RPMI8226 (cell line): ENCODE measurements around the gene RAG2.
A peak's percentile ranks its signal among the peaks of the same experiment; 100 is the strongest.
"Not testable (repeated sequence)": the region's sequence is repeated elsewhere in the genome, so short reads cannot be mapped to it uniquely, and the experiment has no call there.

Source experiments
- DNase-seq: peaks from one replicate; pipeline ENCODE4 v3.0.0-alpha.2; 2015

Gene RAG2

DNA sequence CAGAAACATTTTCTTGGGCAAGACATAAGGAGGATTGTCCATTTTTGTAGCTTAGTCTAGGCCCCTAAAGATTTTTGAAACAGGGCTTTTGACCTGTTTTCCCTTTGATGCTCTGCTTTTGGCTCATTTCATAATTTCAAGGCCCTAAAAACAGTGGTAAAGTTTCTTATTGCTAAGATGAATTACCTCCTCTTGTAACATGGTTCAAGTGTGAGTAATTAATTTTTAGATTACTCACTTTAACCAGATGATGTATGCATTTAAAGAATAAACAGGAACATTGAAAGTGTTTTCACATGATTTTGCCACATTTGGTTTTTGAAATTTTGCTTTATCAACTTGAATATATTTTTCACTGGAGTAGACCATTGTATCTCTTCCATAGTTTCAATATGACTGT, 1.2 kb downstream of the RAG2 start:
- no peak for DNase-seq

DNA sequence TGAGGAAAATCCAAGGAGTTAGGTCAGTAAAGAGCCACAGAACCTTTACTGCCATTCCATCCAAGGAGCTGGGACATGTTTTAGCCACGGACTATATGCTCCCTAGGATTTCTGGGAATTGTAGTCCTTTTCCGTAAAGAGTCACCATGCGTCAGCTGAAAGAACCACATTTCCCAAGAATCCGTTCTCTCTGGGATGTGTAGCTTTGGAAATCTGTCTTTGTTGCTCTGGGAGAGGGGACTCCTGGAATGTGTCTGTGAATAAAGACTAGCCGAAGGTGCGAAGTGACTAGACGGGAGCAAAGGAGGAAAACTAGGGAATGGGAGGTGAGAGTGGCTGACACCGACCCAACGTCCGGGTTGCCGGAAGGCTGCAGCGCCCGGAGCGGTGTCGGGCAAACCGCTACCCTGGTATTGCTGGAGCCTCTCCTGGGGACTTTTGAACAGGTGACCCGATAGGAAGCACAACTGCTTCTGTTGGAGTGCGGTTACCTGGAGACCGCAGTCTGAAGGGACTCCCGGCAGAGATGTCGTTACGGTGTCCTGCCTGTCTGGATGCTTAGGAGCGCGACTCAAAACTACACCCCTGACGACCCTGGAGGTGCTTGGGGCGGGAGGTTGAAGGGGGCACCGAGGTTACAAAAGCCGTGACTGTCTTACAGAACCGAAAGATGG, 3.6 kb downstream of the RAG2 start, which contains the start of gene IFTAP:
TSS of gene IFTAP (plus strand) at position 187 of the 674 bp plus-strand sequence. CDS start 15,602 bp downstream, outside the sequence.
- DNase-seq, result peak; percentile 68

DNA sequence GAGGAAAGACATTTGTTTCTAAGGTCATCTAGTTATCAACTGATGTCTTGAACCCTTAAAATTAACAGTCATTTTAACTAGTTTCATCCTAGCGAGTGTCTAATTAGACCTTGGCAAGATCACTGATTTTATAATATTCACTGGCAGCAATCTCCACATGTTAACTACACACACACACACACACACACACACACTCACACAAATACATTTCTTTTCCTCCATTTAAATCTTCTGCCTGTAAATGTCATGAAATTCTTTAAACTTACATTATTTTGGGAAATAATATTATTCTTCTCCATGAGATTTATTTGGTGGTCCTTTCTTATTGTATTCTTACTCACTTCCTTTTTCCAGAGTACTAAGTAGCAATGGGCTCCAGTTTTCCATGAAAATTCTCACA, 6.6 kb downstream of the RAG2 start:
- no peak for DNase-seq

DNA sequence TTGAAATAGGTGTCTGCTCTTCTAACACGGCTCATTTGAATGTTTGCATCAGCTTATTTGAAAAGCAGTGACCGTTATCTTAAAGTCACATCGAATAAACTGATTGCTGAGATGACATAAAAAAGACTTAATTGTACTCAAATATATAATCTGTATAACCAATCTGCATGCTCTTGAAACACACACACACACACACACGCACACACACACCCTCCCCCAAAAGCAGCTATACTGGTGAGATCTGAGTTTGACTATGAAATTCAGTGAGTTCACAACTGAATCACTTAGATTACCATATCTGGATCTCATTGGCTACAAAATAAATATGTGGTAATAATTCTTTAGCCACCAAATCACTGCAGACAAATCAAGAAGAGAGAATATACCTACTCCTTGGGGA, 7.5 kb downstream of the RAG2 start:
- DNase-seq, result no peak

DNA sequence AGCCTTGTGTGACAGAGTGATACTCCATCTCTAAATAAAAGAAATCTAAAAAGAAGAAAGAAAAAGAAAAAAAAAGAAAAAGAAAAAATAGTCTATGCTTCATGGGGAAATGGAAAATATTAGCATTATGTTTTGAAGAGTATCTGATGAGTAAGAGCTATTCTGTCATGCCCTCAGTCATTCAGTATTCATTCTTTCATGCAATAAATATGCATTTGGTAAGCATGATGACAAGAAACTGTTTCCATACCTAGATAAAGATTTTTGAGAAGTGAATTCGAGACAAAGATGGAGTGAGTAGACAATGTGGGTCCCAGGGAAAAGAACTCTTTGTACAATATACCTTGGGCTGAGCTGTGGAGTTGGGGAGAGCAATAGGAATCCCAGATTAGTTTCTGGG, 9.9 kb downstream of the RAG2 start:
- no peak for DNase-seq

DNA sequence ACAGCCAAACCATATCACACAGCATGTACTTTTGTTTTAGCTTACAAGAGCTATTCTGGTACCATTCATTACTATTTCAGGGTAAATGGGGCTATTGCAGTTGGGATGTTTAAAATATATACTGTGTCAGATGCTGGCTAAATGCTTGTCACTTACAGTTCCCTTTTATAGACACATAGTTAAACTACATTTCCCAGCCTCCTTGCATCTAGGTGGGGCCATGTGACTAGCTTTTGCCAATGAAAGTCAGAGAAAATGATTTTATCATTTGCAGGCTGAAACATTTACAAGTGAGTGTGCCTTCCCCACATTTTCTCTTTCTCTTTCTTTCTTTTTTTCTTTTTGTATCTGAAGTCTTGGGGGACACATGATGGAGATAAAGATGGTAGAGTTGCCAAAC, 11.5 kb downstream of the RAG2 start:
- no peak for DNase-seq

DNA sequence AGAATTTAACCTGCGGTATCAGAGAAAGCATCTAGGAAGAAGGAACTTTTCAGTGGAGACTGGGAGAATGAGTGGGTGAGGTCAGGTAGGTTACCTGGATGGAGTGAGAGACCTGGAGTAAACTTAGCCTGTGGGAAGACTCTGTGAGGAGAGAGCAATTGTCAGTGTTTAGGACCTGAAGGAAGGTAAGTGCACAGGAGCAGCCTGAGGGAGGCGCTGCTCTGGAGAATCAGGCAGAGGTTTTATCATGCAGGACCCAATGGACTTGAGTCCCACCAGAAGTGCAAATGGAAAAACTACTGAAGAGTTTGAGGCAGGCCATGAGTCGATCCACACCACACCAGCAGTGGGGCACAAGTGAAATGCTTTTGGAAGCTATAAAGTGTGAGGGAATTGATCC, 14.4 kb downstream of the RAG2 start:
- no peak for DNase-seq

DNA sequence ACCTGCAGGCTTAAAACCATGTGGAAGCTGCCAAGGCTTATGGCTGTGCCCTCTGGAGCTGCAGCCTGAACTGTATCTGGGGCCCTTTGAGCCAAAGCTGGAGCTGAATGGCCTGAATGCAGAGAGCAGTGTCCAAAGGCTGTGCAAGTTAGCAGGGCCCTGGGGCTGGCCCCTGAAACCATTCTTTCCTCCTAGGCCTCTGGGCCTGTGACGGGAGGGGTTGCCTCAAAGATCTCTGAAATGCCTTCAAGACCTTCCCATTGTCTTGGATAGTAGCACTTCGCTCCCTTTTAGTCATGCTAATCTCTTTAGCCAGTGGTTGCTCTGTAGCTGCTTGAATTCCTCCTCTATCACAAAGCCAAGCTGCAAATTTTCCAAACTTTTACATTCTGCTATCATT, 16.5 kb downstream of the RAG2 start:
- DNase-seq, result no peak

DNA sequence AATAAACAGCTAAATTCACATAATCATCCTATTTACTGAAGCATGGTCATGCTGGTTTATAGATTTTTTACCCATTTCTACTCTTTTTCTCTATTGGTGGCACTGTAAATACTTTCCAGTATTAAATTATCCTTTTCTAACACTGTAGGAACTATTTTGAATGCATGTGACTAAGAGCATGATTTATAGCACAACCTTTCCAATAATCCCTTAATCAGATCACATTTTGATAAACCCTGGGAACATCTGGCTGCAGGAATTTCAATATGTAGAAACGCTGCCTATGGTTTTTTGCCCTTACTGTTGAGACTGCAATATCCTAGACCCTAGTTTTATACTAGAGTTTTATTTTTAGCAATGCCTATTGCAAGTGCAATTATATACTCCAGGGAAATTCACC, 19.6 kb downstream of the RAG2 start:
- DNase-seq, result no peak

DNA sequence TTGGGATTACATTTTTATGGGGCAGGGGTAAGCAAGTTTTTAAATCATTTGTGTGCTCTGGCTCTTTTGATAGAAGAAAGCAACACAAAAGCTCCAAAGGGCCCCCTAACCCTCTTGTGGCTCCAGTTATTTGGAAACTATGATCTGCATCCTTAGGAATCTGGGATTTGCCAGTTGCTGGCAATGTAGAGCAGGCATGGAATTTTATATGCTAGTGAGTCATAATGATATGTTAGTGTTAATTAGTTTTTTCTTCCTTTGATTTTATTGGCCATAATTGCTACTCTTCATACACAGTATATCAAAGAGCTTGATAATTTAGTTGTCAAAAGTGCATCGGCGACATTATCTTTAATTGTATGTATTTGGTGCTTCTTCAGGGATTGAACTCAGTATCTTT, 20.2 kb downstream of the RAG2 start:
- no peak for DNase-seq

DNA sequence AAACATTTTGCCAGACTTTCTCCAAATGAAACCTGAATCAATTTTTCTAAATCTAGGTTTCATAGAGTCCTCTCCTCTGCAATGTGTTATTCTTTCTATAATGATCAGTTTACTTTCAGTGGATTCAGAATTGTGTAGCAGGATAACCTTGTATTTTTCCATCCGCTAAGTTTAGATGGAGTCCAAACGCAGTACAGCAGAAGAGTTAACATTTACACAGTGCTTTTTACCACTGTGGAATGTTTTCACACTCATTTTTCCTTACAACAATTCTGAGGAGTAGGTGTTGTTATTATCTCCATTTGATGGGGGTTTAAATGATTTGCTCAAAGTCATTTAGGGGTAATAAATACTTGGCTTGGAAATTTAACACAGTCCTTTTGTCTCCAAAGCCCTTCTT, 20.7 kb downstream of the RAG2 start:
- DNase-seq, result no peak

DNA sequence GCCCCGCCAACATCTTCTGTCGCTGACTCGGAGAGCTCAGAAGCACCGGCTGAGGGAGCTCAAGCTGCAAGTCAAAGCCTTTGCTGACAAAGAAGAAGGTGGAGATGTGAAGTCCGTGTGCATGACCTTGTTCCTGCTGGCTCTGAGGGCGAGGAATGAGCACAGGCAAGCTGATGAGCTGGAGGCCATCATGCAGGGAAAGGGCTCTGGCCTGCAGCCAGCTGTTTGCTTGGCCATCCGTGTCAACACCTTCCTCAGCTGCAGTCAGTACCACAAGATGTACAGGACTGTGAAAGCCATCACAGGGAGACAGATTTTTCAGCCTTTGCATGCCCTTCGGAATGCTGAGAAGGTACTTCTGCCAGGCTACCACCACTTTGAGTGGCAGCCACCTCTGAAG, 23.6 kb downstream of the RAG2 start:
- DNase-seq, result no peak

DNA sequence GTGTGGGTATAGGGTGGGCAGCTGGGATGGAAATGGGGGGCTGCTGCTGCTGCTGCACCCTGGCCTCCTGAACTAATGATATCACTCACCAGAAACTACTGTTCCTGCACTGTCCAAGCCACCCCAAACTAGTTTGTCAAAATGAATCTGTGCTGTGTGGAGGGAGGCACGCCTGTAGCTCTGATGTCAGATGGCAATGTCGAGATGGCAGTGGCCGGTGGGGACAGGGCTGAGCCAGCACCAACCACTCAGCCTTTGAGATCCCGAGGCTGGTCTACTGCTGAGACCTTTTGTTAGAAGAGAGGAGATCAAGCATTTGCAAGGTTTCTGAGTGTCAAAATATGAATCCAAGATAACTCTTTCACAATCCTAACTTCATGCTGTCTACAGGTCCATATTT, 28.9 kb downstream of the RAG2 start:
- no peak for DNase-seq

DNA sequence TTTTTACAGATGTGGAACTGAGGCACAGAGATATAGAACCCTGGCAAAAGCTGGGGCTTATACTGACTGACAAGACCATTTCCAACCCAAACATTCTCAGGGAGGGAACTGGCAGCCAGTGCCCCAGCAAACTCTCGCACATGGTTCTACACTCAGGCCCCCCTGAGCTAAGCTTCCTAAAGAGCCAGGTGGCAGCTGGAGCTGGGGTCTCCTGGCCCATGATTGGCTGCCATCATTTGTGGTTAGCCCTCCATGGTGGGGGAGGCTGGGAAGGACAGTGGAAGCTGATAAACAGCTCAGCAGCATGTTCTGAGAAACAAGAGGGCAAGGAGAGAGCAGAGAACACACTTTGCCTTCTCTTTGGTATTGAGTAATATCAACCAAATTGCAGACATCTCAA, 30.3 kb downstream of the RAG2 start, which contains the start of gene RAG1:
TSS of gene RAG1 (plus strand) at position 314 of the 400 bp plus-strand sequence. CDS start 5,298 bp downstream, outside the sequence.
- DNase-seq, result no peak

DNA sequence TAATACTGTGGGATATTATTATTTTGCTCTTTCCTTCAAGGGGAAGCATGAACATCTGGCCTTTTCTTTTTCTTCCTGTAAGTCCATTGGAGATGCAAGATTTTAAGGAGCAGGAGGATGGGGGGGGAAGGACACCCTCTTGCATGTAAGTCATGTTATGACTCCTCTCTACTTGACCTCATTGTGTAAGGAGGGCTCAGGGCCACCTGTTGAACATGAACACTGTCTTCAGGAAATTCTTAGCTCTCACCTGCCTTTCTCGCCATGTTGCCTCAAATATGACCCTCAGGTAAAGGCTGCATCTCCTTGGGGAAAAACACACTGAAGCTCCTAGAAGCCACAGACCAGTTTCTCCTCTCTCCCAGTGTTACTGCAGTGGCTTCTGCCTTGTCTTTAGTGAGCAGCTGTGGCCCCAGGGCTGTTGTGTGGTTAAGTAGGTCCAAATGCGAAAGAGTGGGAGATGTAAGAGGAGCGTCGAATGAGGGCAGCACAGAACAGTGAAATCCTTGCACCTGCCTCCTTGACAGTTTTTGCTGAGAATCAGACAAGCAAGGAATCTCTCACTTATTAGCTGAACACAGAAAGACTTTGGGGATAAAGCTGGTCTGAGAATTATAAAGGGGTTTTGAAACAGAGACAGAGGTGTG, 31.5 kb downstream of the RAG2 start:
- DNase-seq, result peak; percentile 4

DNA sequence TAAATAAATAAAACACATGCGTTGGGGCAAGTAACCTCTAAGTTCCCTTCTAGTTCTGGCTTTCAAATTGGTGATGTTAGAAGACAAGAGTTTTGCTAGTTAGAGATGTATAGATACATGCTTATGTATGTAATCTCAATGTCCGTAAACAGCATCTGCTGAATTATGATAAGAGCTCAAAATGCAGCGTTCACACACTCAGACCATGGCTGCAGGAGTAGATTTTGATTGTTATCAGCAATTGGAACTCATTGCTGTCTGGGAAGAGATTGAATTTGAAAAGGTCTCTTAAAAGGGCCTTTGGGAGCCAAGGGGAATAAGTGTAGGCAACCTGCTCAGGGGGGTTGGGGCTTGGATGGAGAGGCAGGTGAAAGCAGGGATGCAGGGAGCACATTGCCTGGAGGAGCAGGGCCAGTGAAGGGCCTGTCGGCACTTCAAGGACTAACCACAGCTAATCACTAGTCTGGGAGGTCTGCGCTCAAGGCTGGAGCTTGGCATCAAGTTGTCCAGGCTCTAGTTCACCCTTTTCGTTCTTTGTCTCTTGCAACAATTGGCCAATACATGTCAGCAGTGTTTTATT, 32.9 kb downstream of the RAG2 start:
- DNase-seq, result no peak

DNA sequence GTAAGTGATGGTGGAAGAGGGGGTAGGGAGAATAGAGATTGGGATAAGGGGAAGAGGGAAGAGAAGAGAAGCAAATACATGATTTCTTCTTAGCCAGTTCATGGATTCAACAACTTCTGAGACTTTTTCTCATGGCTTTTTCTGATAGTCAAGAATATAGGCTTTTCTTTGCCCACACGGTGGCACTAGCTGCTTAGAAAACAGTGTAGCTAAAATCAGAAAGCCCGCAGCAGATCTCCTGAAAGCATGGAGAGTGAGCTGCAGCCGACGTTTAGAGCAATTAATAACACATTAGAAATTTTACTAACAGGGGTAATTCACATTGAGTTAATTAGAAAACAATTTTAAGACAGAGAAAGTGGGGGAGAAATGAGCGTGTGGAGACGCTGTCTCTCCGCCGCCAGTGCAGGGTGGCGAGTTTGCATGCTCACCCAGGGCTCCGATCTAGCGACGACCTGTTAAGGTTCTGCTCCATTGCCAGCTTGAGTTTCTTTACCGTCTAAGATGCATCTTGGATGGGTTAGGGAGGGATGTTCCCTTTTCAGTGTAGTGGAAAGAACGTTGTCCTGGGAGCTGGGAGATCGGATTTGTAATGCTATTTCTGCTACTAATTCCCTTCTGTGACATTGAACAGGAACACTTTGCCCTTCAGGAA, 33.5 kb downstream of the RAG2 start:
- DNase-seq, result peak; percentile 55

DNA sequence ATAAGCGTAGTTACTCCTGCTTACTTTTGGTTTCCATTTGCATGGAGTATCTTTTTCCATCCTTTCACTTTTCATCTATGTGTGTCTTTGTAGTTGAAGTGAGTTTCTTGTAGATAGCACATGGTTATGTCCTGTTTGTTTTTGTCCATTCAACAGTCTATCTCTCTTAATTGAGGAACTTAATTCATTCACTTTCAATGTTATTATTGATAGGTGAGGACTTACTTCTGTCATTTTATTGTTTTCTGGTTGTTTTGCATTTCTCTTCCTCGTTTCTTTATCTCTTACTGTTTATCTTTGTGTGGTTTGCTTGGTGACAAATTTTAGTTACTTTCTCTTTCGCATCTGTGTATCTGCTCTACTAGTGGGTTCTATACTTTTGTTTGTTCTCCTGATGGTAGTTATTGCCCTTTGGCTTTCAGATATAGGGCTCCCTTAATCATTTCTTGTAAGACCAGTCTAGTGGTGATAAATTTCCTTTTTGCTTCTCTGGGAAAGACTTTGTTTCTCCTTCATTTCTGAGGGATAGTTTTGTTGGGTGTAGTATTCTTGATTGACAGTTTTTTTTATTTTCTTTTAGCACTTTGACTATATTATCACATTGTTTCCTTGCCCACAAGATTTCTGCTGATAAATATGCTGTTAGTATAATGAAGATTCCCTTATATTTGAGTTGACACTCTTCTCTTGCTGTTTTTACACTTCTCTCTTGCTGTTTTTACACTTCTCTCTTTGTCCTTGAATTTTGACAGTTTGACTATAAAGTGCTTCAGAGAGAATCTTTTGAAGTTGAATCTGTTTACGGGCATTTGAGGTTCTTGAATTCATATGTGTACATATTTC, 39.2 kb downstream of the RAG2 start:
- DNase-seq, result no peak

DNA sequence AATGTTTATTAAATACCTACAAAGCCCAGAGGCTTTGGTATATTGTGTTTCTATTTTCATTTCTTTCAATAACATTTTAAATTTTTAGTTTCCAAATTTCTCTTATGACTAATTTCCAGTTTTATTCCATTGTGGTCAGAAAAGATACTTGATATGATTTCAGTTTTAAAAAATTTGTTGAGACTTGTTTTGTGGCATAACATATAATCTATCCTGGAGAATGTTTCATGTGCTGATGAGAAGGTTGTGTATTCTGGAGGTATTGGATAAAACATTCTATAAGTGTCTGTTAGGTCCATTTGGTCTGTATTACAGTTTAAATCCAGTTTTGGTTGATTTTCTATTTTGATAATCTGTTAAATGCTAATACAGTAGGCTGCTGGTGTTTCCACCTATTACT, 40.0 kb downstream of the RAG2 start:
- DNase-seq, result no peak

DNA sequence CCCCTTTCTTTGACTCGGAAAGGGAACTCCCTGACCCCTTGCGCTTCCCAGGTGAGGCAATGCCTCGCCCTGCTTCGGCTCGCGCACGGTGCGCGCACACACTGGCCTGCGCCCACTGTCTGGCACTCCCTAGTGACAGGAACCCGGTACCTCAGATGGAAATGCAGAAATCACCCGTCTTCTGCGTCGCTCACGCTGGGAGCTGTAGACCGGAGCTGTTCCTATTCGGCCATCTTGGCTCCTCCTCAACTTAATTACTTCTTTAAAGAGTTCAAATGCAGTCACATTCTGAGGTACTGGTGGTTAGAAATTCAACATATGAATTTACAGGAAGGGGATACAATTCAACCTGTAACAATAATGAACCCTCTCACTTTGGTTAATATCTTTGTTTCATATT, 40.6 kb downstream of the RAG2 start:
- not testable (repeated sequence) for DNase-seq

DNA sequence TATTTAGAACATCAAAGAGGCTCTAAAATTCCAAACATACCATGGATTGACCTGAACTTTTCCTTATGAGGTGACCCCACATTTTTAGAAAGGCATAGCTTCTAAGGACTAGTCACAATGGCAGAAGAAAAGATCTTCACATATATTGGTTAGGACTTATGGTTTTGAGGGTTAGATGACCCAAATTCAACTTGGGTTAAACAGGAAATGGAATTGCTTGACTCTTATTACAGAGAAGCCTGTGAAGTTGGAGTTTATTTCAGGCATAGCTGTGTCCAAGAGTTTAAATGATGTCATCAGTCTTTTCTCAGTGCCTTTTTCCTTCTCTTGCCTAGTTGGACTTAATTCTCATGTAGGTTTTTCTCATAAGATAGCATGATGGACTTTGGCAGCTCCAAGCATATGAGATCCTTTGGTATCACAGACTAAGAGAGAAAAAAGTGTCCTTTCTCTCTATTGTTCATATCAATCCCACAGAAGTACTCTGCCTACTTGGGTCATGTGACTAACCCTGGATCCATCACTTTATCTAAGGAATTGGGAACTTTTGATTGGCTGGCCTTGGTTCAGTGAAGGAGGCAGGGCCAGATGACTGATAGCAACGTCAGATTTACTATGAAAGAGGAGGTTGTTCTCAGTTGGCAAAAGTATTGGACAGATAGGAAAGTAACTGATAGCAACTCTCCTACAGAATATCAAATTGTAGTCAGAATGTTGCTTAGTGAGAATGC, 47.5 kb downstream of the RAG2 start:
- DNase-seq, result no peak
